Activated T-cell treated with anti-CD3 and anti-CD28 coated beads for 1 hour (primary cell): ENCODE results near the gene SCT.

ENCODE experiments used
- DNase-seq: peaks from one replicate; pipeline ENCODE4 v3.0.0-alpha.2; 2020; ENCODE audit warnings: low read depth

Gene SCT

DNA sequence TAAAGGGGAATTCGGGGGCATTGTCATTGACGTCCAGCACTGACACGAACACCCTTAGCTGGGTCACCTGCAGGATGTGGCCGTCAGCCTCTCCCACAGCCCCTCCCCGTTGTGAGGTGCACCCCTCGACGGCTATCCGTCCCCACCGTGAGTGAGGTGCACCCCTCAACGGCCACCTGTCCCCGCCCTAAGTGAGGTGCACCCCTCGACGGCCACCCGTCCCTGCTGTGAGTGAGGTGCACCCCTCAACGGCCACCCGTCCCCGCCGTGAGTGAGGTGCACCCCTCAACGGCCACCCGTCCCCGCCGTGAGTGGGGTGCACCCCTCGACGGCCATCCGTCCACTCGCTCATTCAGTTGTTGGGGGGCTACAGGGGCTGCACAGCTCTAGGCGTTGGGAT is 5.1 kb downstream of the SCT start:
- no peak for DNase-seq

DNA sequence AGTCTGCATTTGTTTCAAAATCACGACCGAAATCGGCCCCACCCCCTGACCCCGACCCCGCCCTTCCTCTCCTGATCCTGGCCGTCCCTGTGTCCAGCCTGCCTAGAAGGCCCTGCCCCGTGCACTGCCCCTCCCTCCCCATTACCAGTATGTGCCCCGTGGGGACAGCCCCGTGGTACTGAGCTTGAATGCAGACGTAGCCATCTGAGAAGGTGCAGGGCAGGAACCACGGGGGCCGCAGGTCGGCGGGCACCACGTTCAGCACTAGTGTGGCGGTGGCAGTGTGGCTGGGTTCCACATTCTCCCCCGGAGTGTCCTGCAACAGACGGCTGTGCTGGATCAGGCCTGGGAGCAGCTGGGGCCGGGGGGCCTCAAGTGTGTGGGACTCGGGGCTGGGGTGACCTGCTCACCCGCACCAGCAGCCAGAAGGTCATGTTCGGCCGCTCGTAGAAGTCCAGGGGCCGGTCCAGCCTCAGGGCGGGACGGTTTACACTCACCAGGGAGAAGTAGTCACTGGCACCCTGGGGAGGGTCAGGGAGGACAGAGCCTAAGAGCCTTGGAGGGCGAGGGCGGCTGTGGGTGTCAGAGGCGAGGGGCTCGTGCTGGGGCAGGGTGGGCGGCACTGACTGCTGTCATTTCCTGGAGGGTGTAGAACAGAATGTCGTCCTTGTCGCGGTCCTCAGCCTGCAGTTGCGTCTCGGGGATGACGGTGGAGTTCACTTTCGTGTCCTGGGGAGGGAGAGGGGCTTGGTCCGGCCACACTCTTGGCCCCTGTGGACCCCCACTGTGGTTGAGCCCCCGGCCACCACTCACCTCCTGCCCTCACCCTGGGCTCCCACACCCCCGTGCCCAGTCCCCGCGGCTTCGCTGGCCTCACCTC is 5.8 kb downstream of the SCT start:
- DNase-seq: no peak

DNA sequence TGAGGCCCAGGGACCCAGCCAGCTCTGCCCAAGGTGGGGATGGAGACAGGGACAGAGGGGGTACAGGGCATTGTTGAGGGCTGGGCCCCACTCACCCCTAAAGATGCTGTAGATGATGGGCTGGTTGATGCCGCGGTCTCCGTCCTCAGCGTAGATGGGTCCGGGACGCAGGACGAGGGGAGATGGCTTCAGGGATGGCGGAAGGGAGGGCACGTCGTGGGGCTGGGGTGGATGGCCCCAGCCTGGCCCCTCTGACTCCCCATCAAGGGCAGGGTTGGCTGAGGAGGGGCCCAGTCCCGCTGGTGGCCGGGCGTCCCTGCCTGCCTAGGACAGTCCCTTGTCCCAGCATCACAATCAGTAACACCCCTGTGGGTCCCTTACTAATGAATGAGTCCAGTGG is 6.8 kb downstream of the SCT start:
- DNase-seq: no peak

DNA sequence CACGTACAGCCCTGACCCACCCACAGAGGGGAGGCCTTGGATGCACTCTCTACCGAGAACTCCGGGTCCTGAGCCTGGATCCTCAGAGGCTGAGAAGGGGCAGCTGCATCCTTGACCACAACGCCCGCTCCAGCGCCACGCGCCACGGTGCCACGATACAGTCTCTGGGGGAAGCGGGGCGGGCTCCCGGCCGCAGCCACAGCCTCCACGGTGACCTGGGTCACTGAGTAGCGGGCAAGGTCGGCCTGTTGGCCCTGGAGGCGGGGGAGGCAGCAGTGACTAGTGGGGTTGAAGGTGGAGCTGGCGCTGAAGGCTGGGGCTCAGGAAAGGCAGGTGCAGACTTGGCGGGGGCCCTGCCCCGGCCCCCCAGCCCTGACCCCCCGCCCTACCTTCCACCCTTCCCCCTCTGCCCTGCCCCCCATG is 7.3 kb downstream of the SCT start:
- DNase-seq: no peak

DNA sequence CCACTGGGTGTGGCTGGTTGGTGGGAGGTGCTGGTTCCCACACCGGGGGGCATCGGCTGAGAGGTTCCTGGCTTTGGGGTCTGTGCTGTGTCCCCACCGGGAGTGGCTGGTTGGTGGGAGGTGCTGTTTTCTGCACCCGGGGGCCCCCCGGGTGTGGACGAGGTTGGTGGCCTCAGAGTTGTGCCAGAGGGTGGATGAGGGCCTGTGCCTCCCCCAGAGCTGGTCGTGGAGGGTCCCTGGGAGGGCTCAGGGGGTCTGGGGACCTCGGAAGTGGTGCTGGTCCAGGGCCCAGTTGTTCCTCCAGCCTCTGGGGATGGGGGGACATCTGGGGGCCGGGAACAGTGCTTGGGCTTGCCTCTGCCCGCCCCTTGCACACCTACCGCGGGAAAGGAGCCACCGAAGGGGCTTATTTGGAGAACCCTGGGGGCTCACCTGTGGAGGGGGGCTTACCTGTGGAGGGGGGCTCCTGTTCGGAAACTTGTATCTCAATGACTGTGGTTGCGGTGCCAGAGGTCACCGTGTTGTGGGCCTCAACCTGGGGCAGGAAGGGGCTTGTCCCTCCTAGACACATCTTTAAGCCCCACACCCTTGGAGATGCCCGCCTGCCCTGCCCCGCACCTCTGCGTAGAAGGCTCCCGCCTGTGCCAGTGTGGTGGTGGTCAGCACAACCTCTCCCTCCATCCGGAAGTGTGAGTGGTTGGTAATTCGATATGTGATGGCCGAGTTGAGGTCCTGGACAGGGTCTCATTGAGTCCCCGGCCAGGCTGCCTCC is 7.9 kb downstream of the SCT start:
- no peak for DNase-seq

DNA sequence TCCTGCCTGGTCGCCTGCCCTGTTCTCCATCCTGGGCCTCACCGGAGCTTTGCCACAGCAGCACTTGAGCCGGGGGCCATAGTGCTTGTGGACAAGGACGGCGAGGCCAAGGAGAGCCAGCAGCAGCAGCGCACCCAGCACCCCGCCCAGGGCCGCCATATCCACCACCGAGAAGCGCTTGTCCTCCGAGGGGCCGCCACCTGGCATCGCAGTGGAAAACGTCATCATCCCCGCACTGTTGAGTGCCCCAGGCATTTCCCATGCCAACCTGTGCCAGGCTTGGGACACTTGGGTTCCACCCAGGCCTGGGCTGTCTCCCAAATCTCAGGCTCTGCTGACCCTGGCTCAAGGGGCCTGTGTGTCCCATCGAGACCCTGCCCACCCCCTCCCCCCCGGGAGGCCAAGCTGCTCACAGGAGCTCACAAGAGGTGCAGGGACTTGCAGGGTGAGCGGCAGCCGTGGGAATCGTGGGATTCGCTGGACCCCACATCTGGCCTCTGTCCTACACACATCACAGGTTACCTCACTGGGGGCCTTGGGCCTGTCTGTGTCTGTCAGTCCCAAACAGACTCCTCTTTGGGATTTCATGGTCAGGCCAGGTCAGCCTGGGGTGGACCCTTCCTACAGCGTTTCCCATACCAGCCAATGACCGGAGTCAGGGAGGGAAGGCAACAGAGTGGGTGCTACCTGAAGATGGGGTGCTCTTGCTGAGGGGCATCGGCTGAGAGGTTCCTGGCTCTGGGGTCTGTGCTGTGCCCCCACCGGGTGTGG is 8.9 kb downstream of the SCT start:
- no peak for DNase-seq

DNA sequence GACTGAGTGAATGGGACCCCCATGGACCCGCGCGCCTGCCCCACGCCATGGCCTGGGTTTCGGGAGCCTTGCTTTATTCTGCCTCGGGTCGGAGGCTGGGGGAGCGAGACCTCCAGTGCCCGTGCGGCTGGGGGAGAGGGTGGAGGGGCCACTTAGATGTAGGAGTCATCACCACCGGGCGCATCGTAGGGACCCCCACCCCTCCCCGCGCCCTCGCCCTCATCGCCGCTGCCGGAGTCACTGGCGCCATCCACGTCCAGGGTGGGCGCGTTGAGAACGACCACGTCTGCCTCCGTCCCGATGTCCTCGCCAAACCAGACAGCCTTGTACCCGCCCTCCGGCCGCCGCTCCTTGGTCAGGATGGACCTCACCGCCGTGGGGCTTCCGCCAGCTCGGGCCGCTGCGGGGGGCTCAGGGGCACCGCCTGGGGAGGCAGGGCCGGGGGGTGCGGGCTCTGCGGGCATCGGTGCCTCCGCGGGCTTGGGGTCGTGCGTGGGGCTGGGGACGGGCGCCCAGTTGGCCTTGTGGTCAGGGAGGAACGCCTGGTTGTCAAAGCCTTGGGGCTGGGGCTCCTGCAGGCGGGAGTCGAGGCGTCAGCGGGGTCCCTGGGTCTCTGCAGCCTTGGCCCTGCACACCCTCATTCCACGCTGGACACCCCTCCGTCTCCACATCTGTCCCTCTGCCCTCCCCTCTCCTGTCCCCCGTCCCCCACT is 9.6 kb downstream of the SCT start:
- DNase-seq: no peak

DNA sequence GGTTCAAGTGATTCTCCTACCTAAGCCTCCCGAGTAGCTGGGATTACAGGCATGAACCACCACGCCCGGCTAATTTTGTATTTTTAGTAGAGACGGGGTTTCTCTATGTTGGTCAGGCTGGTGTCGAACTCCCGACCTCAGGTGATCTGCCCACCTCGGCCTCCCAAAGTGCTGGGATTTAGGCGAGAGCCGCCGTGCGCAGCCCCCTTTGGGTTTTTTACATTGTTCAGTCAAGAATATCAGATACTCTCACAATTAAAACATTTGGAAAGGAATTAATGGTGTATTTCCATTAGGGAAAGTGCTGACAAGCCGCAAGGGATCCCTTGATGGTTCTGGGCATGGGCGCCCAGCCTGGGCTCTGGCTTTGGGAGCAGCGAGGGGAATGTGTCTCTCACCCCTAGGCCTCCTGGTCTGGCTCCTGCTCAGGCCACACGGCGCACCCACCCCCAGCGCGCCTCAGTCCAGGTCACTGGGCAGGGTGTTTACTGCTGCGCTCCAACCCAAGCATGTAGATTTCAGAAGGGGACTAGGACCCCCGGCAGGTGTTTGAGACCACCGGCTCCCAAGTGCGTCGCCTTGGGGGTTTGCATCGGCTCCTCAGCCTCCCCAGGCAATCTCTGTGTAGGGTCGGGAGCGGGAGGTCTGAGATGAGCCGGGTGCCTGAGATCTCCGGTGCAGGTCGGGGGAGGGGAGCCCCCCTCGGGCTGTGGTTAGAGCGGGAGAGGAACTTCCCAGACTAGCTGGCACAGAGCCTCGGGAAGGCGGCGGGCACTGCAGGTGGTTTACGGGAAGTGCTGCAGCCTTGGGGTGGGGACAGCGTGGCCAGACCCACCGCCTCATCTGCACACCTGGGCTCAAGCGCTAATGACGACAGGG is 10.4 kb downstream of the SCT start:
- no peak for DNase-seq

DNA sequence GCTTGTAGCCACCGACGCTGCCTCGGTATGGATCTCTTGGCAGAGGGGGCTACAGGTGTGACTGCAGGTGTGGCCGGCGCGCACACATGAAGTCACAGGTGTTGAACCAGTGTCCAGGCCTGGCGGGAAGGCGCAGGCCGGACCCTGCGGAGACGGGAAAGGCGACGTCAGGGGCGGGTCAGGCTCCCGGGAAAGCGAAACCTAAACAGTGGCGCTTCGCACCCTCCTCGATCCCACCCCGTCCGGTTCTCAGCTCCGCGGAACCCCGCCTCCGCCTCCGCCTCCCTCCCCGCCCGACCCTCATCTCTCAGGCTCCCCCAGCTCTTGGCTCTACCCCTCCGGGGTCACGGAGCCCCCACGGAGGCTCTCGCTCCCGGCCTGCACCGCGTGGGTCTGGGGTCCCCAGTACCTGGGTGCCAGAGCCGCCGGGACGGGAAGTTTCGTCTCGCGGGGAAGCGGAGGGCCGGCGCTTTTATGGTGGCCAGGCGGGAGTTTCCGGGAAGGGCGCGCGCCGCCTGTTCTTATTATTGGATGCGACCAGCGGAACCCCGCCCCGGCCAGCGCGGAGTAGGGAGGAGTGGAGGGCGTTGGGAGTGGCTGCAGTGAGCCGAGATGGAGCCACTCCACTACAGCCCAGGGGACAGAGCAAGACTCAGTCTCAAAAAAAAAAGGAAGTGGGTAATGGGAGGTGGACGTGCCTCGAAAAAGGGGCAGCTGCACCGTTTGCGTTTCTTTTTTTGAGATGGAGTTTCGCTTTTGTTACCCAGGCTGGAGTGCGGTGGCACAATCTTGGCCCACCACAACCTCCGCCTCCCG is 11.3 kb downstream of the SCT start, which contains the start of gene IRF7:
Gene IRF7, minus strand, starts transcription at position 447 of the 816 bp plus-strand sequence. CDS start 586 bp downstream, outside the sequence.
- DNase-seq: peak; percentile 85

DNA sequence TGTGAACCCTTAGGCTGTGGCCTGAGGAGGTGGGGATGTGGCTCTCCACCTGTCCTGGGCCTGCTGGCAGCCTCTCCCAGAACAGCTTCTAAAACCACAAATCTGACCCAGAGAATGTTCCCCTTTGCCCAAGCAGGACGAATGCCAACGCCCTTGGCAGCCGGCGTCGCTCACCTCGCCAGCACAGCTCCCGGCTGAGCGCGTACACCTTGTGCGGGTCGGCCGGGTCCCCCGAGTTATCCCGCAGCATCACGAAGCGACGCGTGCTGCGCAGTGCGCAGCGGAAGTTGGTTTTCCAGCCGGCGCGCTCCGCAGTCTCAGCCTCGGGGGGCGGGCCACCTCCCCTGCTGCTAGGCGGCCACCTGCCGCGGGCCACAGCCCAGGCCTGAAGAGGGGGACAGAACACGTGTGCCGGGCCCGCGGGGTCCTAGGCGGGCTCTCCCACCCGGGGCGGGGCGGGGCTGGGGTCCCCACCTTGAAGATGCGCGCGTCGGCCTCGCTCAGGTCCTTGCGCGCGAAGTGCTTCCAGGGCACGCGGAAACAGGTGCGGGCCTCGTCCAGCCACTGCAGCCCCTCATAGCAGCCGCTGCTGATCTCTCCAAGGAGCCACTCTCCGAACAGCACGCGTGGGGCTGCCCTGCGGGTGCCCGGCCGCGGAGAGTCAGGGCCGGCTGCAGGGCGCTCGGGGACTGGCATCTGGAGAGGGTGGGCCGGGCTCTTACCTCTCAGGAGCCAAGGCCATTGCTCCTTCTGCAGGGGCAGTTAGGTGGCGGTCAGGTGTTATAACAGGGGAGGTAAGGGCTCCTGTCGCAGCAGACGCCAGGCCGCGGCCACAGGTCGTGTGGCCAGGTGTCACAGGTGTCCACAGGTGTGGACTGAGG is 12.1 kb downstream of the SCT start:
- DNase-seq: no peak

DNA sequence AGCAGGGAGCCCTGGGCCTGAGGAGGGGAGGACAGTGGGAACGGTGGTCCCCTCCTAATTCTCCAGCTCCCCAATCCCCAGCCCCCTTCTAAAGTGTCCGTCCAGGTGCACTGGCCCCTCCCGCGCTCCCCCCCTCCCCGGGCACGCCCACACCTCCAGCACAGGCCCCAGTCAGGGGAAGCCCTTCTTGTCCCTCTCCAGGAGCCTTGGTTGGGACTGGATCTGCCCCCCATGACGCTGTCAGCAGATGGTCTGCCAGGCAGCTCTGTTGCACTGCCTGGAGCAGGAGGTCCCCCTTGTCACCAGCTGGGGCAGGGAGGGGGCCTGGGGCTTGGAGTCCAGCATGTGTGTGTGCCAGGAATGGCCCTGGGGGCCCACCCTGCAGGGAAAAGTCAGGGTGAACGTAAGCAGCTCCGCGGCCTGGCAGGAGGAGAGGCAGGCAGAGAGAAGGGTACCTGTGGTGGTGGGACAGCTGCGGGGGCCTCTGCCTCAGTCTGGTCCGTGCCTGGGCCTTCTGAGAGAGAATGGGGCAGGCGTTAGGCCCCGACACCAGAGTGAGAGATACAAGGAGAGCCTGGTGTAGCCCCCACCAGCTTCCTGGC is 12.9 kb downstream of the SCT start:
- DNase-seq: no peak

DNA sequence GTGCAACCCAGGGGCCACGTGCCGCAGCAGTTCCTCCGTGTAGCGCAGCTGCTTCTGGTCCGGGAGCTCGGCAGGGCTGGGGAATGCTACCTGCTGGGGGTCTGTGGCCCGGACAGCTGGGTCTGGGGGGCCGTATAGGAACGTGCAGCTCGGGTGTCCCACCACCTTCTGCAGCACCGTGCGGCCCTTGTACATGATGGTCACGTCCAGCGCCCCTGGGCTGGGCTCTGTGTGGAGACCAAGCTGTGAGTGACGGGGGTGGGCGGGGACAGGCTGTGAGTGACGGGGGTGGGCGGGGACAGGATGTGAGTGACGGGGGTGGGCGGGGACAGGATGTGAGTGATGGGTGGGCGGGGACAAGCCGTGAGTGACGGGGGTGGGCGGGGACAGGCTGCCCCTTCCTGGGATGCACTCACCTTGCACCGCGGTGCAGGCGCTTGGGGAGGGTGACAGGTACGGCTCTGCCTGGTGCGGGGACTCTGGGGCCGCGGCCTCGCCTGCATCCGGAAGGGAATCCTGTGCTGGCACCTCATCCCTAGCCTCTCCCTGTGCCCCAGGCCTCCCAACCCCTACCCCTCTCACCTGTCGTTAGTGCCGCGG is 13.5 kb downstream of the SCT start:
- peak; percentile 83 for DNase-seq

DNA sequence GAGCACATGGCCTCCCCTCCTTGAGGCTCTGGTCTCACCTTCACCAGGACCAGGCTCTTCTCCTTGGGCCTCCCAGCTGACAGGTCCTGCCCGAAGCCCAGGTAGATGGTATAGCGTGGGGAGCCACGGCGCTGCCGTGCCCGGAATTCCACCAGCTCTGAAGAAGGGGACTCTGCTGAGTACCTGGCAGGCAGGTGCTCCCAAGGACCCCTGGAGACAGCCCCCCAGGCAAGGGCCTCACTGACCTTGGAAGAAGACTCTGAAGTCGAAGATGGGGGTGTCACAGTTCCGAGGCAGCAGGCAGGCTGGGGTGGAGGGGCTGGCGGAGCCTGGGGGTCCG is 14.1 kb downstream of the SCT start:
- DNase-seq: no peak

DNA sequence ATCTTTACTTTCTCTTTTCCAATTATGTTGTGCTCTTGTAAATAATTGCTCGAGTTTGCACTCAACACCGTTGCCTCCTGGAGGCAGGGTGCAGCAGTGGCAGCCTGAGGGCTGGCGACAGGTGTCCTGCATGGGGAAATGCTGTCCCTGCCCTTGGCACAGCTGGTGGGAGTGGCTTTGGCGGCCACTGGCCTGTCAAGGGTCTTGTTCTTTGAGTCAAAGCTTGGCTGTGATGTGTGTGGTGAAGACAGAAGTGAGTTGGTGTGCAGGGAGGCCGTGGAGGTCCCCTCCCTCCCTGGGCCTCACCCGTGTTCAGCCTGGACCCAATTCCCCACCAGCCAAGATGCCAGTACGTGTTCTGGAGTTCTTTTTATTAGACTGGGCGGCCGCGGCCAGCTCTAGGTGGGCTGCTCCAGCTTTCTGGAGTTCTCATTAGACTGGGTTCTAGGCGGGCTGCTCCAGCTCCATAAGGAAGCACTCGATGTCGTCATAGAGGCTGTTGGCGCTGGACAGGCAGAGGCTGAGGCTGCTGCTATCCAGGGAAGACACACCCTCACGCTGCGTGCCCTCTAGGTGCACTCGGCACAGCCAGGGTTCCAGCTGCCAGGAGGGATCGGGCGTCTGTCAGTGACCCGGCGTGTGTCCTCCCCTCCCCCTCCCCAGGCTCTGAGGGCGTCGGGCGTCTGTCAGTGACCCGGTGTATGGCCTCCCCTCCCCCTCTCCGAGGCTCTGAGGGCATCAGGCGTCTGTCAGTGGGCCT is 14.6 kb downstream of the SCT start:
- no peak for DNase-seq

DNA sequence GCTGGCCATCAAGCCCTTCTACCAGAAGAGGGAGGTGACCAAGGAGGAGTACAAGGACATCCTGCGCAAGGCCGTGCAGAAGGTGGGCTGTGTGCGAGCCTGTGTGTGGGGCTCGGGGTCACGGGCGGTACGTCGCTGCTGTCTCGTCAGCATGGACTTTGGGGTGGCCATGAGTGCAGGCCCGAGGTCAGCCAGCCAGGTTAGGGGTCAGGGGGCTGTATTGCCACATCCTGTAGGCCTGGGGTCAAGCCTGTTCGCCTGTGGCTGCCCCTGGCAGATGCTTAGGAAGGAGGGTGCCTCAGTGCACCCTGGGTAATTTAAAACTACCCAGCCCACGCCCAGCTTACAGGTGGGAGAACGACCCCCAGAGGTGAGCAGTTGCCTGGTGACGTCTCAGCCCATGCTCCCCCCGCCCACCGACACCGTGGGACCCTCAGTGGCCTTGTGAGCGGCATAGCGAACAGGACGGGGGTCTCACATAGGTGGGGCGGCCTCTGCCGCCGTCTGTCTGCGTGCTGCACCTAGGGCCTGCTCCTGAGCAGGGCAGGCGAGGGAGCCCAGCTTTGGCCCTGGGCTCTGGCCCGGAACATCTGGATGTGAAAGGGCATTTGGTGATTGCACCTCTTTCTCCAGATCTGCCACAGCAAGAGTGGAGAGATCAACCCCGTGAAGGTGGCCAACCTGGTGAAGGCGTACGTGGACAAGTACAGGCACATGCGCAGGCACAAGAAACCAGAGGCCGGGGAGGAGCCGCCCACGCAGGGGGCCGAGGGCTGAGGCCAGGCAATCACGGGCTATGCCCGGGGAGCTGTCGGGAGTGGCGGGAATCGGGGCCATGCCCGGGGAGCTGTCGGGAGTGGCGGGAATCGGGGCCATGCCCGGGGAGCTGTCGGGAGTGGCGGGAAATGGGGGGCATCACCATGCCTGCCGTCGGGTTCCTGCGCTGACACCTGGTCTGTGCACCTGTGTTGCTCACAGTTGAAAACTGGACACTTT is 15.7 kb downstream of the SCT start:
- no peak for DNase-seq

DNA sequence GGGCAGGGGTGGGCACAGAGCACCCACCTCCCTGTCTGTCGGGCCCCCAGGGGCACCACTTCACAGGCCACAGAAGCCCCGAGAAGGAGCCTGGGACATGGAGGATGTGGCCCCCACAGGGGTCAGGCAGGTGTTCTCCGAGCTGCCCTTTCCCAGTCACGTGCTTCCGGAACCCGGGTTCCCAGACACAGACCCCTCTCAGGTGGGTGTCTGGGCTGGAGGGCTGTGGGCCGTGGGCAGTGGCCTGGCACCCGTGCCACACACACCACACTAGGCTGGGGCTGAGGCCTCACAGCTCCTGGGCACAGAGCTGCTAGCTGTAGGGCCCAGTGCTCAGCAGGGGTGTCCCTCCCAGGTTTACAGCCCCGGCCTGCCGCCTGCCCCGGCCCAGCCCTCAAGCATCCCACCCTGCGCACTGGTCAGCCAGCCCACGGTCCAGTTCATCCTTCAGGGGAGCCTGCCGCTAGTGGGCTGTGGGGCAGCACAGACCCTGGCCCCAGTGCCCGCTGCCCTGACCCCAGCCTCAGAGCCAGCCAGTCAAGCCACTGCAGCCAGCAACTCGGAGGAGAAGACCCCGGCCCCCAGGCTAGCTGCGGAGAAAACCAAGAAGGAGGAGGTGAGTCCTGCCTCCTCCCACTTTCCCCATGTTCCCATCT is 16.7 kb downstream of the SCT start:
- no peak for DNase-seq
